ENCODE data around the gene NPIPB9.
"Not testable (repeated sequence)": the region's sequence is repeated elsewhere in the genome, so short reads cannot be mapped to it uniquely, and the experiment has no call there.

The NPIPB9 gene

DNA sequence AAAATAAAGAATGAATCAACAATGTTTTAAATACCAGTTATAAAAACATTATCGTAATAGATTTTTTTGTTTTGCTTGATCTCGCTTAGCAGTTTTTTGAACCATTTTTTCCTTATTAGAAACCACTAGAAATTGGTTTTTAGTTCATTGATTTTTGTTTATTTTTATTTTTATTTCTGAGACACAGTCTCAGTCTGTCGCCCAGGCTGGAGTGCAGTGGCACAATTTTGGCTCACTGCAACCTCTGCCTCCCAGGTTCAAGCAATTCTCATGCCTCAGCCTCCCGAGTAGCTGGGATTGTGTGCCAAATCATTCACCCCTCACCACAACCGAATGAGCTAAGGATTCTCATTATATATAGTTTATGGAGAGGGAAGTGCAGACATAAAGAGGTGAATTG is at the start of gene NPIPB9:
Gene NPIPB9, plus strand, starts transcription at position 301 of the 400 bp plus-strand sequence.
- not testable (repeated sequence) for H3K4me1 ChIP-seq (ENCODE audit: insufficient read depth, poor library complexity, severe bottlenecking); H3K27ac ChIP-seq (ENCODE audit: poor library complexity, severe bottlenecking); ATAC-seq (ENCODE audit: low read depth); H3K4me3 ChIP-seq (ENCODE audit: severe bottlenecking); H3K9me3 ChIP-seq (ENCODE audit: severe bottlenecking); H3K36me3 ChIP-seq (ENCODE audit: low read depth); H3K27me3 ChIP-seq (ENCODE audit: insufficient read depth, poor library complexity, severe bottlenecking); DNase-seq (ENCODE audit: low spot score)

DNA sequence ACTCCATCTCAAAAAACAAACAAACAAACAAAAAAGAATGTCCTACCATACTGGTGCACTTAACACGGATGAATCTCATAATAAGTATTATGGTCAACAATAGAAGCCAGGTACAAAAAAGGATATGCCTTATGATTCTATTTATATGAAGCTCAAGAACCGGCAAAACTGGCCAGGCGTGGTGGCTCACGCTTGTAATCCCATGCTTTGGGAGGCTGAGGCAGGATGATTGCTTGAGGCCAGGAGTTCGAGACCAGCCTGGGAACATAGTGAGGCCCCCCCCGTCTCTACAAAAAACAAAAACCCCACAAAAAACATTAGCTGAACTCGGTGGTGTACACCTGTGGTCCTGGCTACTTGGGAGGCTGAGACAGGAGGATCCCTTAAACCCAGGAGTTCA is 47.3 kb upstream of the NPIPB9 start:
- H3K27ac ChIP-seq (ENCODE audit: poor library complexity, severe bottlenecking); H3K4me1 ChIP-seq (ENCODE audit: insufficient read depth, poor library complexity, severe bottlenecking); ATAC-seq (ENCODE audit: low read depth); H3K36me3 ChIP-seq (ENCODE audit: low read depth); DNase-seq (ENCODE audit: low spot score); H3K9me3 ChIP-seq (ENCODE audit: severe bottlenecking); H3K4me3 ChIP-seq (ENCODE audit: severe bottlenecking); H3K27me3 ChIP-seq (ENCODE audit: insufficient read depth, poor library complexity, severe bottlenecking): not testable (repeated sequence)

GRCh38 chr16:28711220-28712083 is 40.1 kb upstream of the NPIPB9 start, which contains the start of gene EIF3C:
Gene EIF3C (plus strand): TSS chr16:28711464. CDS start chr16:28711687, 223 bp downstream.
- not testable (repeated sequence) for H3K9me3 ChIP-seq (ENCODE audit: severe bottlenecking); DNase-seq (ENCODE audit: low spot score); H3K4me3 ChIP-seq (ENCODE audit: severe bottlenecking); H3K36me3 ChIP-seq (ENCODE audit: low read depth); H3K27me3 ChIP-seq (ENCODE audit: insufficient read depth, poor library complexity, severe bottlenecking); H3K4me1 ChIP-seq (ENCODE audit: insufficient read depth, poor library complexity, severe bottlenecking); H3K27ac ChIP-seq (ENCODE audit: poor library complexity, severe bottlenecking)
- peak; percentile 99 for ATAC-seq (ENCODE audit: low read depth)

DNA sequence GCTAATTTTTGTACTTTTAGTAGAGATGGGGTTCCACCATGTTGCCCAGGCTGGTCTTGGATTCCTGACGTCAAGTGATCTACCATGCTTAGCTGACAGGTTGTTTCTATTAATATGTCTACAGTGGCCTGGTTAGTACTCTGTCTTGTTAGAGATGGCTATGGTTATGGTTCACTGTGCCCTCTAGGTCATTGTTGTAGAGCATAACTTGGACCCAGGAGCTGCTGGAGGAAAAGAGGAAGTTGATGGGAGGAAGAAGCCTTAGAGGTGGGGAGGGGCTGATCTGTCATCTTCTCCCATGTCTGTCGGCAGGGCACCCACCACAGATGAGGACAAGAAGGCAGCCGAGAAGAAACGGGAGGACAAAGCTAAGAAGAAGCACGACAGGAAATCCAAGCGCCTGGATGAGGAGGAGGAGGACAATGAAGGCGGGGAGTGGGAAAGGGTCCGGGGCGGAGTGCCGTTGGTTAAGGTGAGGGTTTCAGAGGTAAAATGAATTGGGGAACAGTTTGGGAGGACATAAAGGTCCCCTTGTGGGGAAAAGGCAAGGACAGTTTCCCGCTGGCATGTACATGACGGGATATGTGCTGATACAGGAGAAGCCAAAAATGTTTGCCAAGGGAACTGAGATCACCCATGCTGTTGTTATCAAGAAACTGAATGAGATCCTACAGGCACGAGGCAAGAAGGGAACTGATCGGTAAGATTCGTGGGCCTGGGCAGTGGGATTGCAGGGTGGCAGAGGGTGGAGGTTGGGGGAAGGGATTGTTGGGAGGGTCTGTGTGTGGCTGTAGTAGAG is 28.5 kb upstream of the NPIPB9 start:
- DNase-seq (ENCODE audit: low spot score); ATAC-seq (ENCODE audit: low read depth); H3K9me3 ChIP-seq (ENCODE audit: severe bottlenecking): not testable (repeated sequence)

DNA sequence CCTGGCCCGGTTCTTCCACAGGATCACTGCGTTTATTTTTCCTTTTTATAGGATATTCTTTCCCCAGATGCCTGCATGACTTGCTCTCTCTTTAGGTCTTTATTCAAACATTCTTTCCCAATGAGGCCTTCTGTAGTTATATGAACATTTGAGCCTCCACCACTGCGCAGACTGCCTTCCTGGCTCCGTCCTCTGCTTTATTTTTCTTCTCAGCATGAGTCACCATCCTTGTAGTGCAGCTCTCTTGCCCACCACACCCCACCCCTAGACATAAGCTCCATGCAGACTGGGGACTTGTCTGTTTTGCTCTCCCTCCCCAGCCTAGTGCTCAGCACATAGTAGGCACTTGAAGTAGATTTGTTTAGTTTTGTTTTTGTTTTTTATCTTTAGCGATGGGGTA is 20.3 kb upstream of the NPIPB9 start:
- not testable (repeated sequence) for H3K36me3 ChIP-seq (ENCODE audit: low read depth); H3K4me1 ChIP-seq (ENCODE audit: insufficient read depth, poor library complexity, severe bottlenecking); H3K4me3 ChIP-seq (ENCODE audit: severe bottlenecking); H3K27ac ChIP-seq (ENCODE audit: poor library complexity, severe bottlenecking); H3K27me3 ChIP-seq (ENCODE audit: insufficient read depth, poor library complexity, severe bottlenecking); H3K9me3 ChIP-seq (ENCODE audit: severe bottlenecking); DNase-seq (ENCODE audit: low spot score); ATAC-seq (ENCODE audit: low read depth)

More for the DNA sequence above, 28.5 kb upstream of the NPIPB9 start:
- H3K36me3 ChIP-seq (ENCODE audit: low read depth); H3K4me3 ChIP-seq (ENCODE audit: severe bottlenecking); H3K4me1 ChIP-seq (ENCODE audit: insufficient read depth, poor library complexity, severe bottlenecking); H3K27ac ChIP-seq (ENCODE audit: poor library complexity, severe bottlenecking); H3K27me3 ChIP-seq (ENCODE audit: insufficient read depth, poor library complexity, severe bottlenecking): not testable (repeated sequence)

DNA sequence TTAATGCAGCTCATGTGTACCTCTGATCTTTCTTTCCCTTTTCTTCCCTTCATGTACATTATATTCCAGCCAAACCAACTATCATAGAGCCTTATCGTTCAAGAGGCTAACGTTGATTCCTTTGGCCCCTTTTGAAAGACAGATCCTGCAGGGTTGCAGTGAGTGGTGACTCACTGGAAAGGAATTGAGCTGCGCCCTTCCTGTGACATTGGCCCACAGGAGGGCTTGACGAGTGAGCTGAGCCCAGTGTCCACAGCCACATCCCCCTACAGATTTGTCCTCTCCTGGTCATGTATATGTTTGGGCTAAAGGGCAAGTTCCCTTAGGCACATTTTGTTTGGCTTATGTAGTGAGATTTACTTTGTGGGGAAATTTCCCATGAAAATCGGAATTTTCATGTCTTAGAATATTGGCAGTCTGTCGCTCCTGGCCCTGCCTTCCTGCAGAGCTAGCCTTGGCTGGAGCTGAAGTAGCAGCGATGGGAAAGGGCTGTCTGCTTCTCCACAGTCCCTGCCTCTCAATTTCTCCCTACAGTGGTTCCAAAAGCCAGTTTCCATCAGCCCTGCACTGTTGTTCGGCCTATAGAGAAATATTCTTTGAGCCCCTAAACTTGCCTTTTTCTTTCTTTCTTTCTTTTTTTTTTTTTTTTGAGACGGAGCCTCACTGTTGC is 19.0 kb upstream of the NPIPB9 start:
- not testable (repeated sequence) for H3K9me3 ChIP-seq (ENCODE audit: severe bottlenecking); H3K36me3 ChIP-seq (ENCODE audit: low read depth); H3K4me1 ChIP-seq (ENCODE audit: insufficient read depth, poor library complexity, severe bottlenecking); H3K4me3 ChIP-seq (ENCODE audit: severe bottlenecking); H3K27ac ChIP-seq (ENCODE audit: poor library complexity, severe bottlenecking); DNase-seq (ENCODE audit: low spot score); H3K27me3 ChIP-seq (ENCODE audit: insufficient read depth, poor library complexity, severe bottlenecking)
- ATAC-seq (ENCODE audit: low read depth) = peak; percentile 73

DNA sequence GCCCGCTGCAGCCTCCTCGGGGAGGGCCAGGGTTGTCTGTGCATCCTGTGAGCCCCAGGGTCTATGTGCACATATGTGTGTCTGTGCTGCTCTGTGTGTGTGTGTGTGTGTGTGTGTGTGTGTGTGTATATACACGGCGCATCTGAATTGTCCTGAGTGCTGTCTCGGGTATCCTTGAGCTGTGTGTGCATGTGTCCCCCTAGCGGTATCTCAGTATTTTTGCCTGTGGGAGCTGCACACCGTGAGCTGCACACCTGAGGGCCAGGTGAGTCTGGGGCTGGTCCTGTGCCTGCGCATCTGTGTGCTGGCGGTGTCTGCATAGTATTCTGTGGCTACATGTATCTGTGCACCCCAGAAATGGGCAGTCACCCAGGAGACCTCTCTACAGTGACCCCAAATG is 11.8 kb upstream of the NPIPB9 start:
- not testable (repeated sequence) for H3K9me3 ChIP-seq (ENCODE audit: severe bottlenecking); H3K27me3 ChIP-seq (ENCODE audit: insufficient read depth, poor library complexity, severe bottlenecking); H3K4me3 ChIP-seq (ENCODE audit: severe bottlenecking); H3K4me1 ChIP-seq (ENCODE audit: insufficient read depth, poor library complexity, severe bottlenecking); DNase-seq (ENCODE audit: low spot score); H3K36me3 ChIP-seq (ENCODE audit: low read depth); H3K27ac ChIP-seq (ENCODE audit: poor library complexity, severe bottlenecking)
- peak; percentile 83 for ATAC-seq (ENCODE audit: low read depth)

GRCh38 chr16:28740631-28741030 is 11.0 kb upstream of the NPIPB9 start:
- not testable (repeated sequence) for H3K27me3 ChIP-seq (ENCODE audit: insufficient read depth, poor library complexity, severe bottlenecking); H3K9me3 ChIP-seq (ENCODE audit: severe bottlenecking); H3K27ac ChIP-seq (ENCODE audit: poor library complexity, severe bottlenecking); H3K4me3 ChIP-seq (ENCODE audit: severe bottlenecking); DNase-seq (ENCODE audit: low spot score); H3K36me3 ChIP-seq (ENCODE audit: low read depth); H3K4me1 ChIP-seq (ENCODE audit: insufficient read depth, poor library complexity, severe bottlenecking)
- ATAC-seq (ENCODE audit: low read depth) = peak; percentile 59

DNA sequence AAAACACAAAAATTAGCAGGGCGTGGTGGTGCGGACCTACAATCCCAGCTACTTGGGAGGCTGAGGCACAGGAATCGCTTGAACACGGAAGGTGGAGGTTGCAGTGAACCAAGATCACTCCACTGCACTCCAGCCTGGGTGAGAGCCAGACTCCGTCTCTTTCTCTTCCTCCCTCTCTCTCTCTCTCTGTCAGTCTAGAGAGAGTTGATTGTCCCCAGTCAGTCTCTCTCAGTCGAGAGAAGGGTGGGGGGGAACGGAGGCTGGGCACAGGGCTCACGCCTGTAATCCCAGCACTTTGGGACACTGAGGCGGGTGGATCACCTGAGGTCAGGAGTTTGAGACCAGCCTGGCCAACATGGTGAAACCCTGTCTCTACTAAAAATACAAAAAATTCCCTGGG is 10.3 kb upstream of the NPIPB9 start:
- H3K4me3 ChIP-seq (ENCODE audit: severe bottlenecking); H3K27ac ChIP-seq (ENCODE audit: poor library complexity, severe bottlenecking); DNase-seq (ENCODE audit: low spot score); H3K36me3 ChIP-seq (ENCODE audit: low read depth); H3K4me1 ChIP-seq (ENCODE audit: insufficient read depth, poor library complexity, severe bottlenecking); ATAC-seq (ENCODE audit: low read depth); H3K27me3 ChIP-seq (ENCODE audit: insufficient read depth, poor library complexity, severe bottlenecking); H3K9me3 ChIP-seq (ENCODE audit: severe bottlenecking): not testable (repeated sequence)

DNA sequence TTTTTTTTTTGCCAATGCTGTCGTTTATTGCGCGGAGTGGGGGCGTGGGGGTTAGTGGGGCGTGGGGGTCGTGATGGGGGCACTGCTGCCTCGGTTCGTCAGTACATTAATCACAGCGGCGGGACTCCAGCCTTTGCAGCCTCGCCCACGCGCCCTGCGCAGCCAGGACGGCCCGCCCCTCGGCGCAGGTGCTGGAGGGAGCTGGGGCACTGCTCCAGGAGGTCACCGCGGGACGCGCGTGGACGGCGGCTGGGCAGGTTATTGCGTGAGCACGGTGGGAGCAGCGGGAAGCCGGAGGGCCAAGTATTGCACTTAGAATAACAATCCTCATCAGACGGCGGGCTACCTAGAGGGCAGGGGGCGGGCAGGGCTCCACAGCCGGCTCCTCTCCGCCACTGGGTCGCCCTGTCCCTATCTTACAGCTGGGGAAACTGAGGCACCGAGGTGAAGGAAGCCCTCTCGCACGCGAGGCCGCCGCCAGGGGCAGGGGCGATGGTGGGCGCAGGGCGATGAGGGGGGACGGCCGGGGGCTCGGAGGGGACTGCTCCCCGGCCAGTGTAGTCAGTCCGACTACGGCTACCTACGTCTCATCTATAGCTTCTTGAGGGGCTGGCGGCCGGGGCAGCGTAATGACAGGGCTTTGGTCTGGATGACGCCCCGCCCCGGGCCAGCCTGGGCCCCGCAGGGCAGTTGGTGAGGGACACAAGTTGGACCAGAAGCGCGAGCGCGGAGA is 4.8 kb upstream of the NPIPB9 start:
- H3K36me3 ChIP-seq (ENCODE audit: low read depth); H3K4me3 ChIP-seq (ENCODE audit: severe bottlenecking); H3K4me1 ChIP-seq (ENCODE audit: insufficient read depth, poor library complexity, severe bottlenecking); H3K27me3 ChIP-seq (ENCODE audit: insufficient read depth, poor library complexity, severe bottlenecking); DNase-seq (ENCODE audit: low spot score); ATAC-seq (ENCODE audit: low read depth); H3K9me3 ChIP-seq (ENCODE audit: severe bottlenecking); H3K27ac ChIP-seq (ENCODE audit: poor library complexity, severe bottlenecking): not testable (repeated sequence)
